Upper lobe of left lung (tissue), 4 donors: ENCODE measurements around the gene KIF26B.

Source experiments
- CTCF ChIP-seq, 6 experiments: fragments of 450-650 bp in 4 of 6; fragments of 200-600 bp in 2 of 6; sonication (generic) in 2 of 6; IDR thresholded peaks; one replicate each; pipeline ENCODE4 v1.5.1; 2016 to 2019; ENCODE audit warnings: antibody characterized with exemption in 6 of 6
- EP300 ChIP-seq, 4 donors: sonication (generic); formaldehyde crosslinking; IDR thresholded peaks; one replicate each; pipeline ENCODE4 v1.5.1; 2017; ENCODE audit warnings: antibody characterized with exemption in 4 of 4, control low read depth in 2 of 4
- POLR2A ChIP-seq, 4 donors: fragments of 450-650 bp; IDR thresholded peaks; one replicate each; pipeline ENCODE4 v1.5.1; 2016 to 2017; ENCODE audit warnings: antibody characterized with exemption in 4 of 4, mild to moderate bottlenecking in 2 of 4
- POLR2AphosphoS5 ChIP-seq, 2 donors: sonication (generic); formaldehyde crosslinking; IDR thresholded peaks; one replicate each; pipeline ENCODE4 v1.5.1; 2017; ENCODE audit warnings: antibody characterized with exemption in 2 of 2

DNA sequence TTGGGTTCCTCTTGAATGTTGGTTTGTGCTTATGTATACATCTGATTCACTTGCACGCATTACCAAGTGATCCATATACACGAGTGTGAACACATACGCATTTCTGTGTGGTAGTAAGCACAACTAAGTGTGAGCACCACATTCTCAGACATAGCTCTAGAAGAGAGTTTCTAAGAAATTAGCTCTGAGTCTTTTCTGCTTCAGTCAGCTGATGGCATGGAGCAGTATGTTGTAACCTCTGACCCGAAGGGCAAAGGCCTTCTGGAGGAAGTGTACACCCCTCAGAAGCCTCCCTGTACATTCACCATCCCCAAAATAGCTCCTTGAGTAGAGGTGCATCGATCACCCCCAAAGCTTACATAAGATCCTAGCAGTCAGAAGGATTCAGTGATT is 183.7 kb downstream of the KIF26B start:
- no peak for TF ChIP-seq CTCF (IDR thresholded peaks at IDR 0.05)
- no peak for TF ChIP-seq POLR2A (IDR thresholded peaks at IDR 0.05)
- no peak for TF ChIP-seq POLR2AphosphoS5 (IDR thresholded peaks at IDR 0.05)
- no peak for TF ChIP-seq EP300 (IDR thresholded peaks at IDR 0.05)
